Neuronal stem cell (in vitro differentiated cells): ENCODE results near the gene SLIT3.

Experiments
- DNase-seq: peaks from one replicate; pipeline ENCODE4 v3.0.0-alpha.2; 2013; ENCODE audit warnings: low spot score
- H2AFZ ChIP-seq: one replicate; pipeline ENCODE4 v1.6.1; 2013; ENCODE audit warnings: mild to moderate bottlenecking, low read length, inconsistent platforms
- H2AK5ac ChIP-seq: 2 replicates; pipeline ENCODE4 v1.6.1; 2013; ENCODE audit warnings: low read depth, mild to moderate bottlenecking, inconsistent platforms, low read length, moderate library complexity, mixed read lengths
- H2BK120ac ChIP-seq: 2 replicates; pipeline ENCODE4 v1.6.1; 2013; ENCODE audit warnings: low read depth, mild to moderate bottlenecking, inconsistent platforms, low read length, moderate library complexity, mixed read lengths
- H2BK12ac ChIP-seq: one replicate; pipeline ENCODE4 v1.6.1; 2013; ENCODE audit warnings: low read length, inconsistent platforms
- H2BK15ac ChIP-seq: 2 replicates; pipeline ENCODE4 v1.6.1; 2013; ENCODE audit warnings: mild to moderate bottlenecking, low read length, inconsistent platforms, mixed read lengths
- H2BK5ac ChIP-seq: one replicate; pipeline ENCODE4 v1.6.1; 2013; ENCODE audit warnings: inconsistent platforms, mild to moderate bottlenecking, low read length, moderate library complexity
- H3K14ac ChIP-seq: one replicate; pipeline ENCODE4 v1.6.1; 2013; ENCODE audit warnings: low read length, inconsistent platforms
- H3K18ac ChIP-seq: 2 replicates; pipeline ENCODE4 v1.6.1; 2013; ENCODE audit warnings: low read length, inconsistent platforms
- H3K23ac ChIP-seq: 2 replicates; pipeline ENCODE4 v1.6.1; 2013; ENCODE audit warnings: low read depth, mild to moderate bottlenecking, mixed read lengths, low read length, inconsistent platforms; ENCODE audit not compliant: poor library complexity
- H3K27ac ChIP-seq: replicated peaks from 3 replicates; pipeline ENCODE4 v1.5.1; 2013; ENCODE audit warnings: low read length, inconsistent platforms
- H3K27me3 ChIP-seq, 3 experiments: 2 replicates each; pipeline ENCODE4 v1.6.1; 2013; ENCODE audit warnings: low read length in 3 of 3, mild to moderate bottlenecking in 2 of 3, inconsistent platforms in 1 of 3, low read depth in 1 of 3, mixed read lengths in 1 of 3, moderate library complexity in 1 of 3; ENCODE audit not compliant: control insufficient read depth in 3 of 3, insufficient read depth in 3 of 3
- H3K36me3 ChIP-seq, 2 donors: replicated peaks in 1 of 2; 2 replicates each; pipeline ENCODE4 v1.6.1; 2013; ENCODE audit warnings: low read length in 2 of 2; ENCODE audit not compliant: control insufficient read depth in 2 of 2, insufficient read depth in 2 of 2
- H3K4ac ChIP-seq: 2 replicates; pipeline ENCODE4 v1.6.1; 2013; ENCODE audit warnings: inconsistent platforms, mild to moderate bottlenecking, low read length, moderate library complexity
- H3K4me1 ChIP-seq, 2 donors: 1 replicate in 1 of 2; 2 replicates in 1 of 2; pipeline ENCODE4 v1.6.1; 2013; ENCODE audit warnings: low read length in 2 of 2, low read depth in 1 of 2; ENCODE audit not compliant: control insufficient read depth in 2 of 2, insufficient read depth in 1 of 2
- H3K4me2 ChIP-seq: one replicate; pipeline ENCODE4 v1.6.1; 2013; ENCODE audit warnings: mild to moderate bottlenecking, low read length, inconsistent platforms; ENCODE audit not compliant: insufficient read depth, poor library complexity, severe bottlenecking
- H3K4me3 ChIP-seq, 2 donors: 2 replicates each; pipeline ENCODE4 v1.5.1; 2013; ENCODE audit warnings: low read length in 2 of 2, mild to moderate bottlenecking in 2 of 2, inconsistent platforms in 1 of 2, moderate library complexity in 1 of 2
- H3K79me1 ChIP-seq: one replicate; pipeline ENCODE4 v1.6.1; 2013; ENCODE audit warnings: low read depth, mild to moderate bottlenecking, inconsistent platforms, low read length, moderate library complexity
- H3K9ac ChIP-seq: one replicate; pipeline ENCODE4 v1.6.1; 2013; ENCODE audit warnings: mild to moderate bottlenecking, low read depth, low read length, inconsistent platforms; ENCODE audit not compliant: poor library complexity
- H3K9me3 ChIP-seq, 2 donors: replicated peaks in 1 of 2; 2 replicates each; pipeline versions ENCODE3 to v1.6.1; 2013; ENCODE audit warnings: low read length in 2 of 2, mild to moderate bottlenecking in 2 of 2, inconsistent platforms in 1 of 2, low read depth in 1 of 2, mixed read lengths in 1 of 2, moderate library complexity in 1 of 2; ENCODE audit not compliant: control insufficient read depth in 2 of 2, insufficient read depth in 1 of 2
- H4K8ac ChIP-seq: one replicate; pipeline ENCODE4 v1.6.1; 2013; ENCODE audit warnings: low read depth, mild to moderate bottlenecking, inconsistent platforms, low read length, moderate library complexity
- H4K91ac ChIP-seq: one replicate; pipeline ENCODE4 v1.6.1; 2013; ENCODE audit warnings: low read length, low read depth, mild to moderate bottlenecking, inconsistent platforms; ENCODE audit not compliant: poor library complexity
- WGBS, 2 donors: extraction: QIAGEN DNeasy Blood & Tissue Kit; methylation state at CpG; one replicate each; pipeline ENCODE4 v1.1.7; 2013; ENCODE audit warnings: missing lambda C conversion rate in 2 of 2, mixed read lengths in 1 of 2; ENCODE audit not compliant: insufficient read length in 2 of 2, insufficient replicate concordance in 1 of 2; ENCODE audit errors: extremely low coverage in 2 of 2; 5-methylcytosine and 5-hydroxymethylcytosine counted together

The SLIT3 gene

DNA sequence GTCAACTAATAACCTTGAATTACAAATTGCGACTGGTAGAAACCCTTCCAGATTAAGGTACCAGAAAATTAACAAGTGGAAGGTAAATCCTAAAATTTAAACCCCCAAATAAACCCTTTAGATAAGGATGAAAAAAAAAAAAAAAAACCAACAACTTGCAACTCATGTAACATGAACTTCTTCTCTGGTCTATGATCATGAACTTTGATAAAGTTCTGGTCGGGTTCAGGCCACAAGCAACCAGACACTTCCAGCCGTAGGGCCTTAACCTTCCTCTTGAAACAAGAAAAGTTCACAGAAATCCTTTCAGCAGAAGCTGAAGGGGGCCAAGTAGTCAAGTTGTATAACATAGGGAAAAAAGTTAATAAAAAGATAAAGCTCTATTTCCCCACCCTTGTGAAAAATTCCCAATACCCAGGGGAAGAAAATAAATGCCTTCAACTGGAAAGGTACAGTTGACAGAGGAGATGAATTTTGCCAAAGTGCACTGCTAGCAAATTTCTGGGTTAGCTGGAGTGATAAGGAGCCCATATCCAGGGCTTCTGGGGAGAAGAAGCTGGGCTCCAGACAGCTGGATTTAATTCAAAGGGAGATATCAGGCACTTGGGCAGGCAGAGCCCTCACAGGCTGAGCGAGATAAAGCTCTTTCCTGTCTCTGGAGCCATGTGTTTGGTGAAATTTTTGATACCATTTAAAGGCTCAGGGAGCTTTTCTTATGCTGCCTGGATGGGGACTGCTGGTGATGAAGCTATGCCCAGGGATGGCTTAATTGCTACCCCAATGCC, 487.6 kb downstream of the SLIT3 start:
- no peak overlapping the region for H3K4me3 ChIP-seq
- no CpG with 5 or more reads among the region's 4 CpGs for WGBS, 2 donors
- no peak overlapping the region for H3K23ac ChIP-seq
- no peak for DNase-seq
- no peak overlapping the region for H2AFZ ChIP-seq
- H3K9ac ChIP-seq: no peak overlapping the region
- H3K36me3 ChIP-seq: no peaks in the 10 kb centered on the region
- no peaks in the 10 kb centered on the region for H3K9me3 ChIP-seq
- H3K14ac ChIP-seq: no peak overlapping the region
- no peak overlapping the region for H3K27ac ChIP-seq
- no peak overlapping the region for H3K18ac ChIP-seq
- no peak overlapping the region for H4K91ac ChIP-seq
- no peak overlapping the region for H3K4me2 ChIP-seq
- H3K4me1 ChIP-seq: peaks cover 0 to 7% of the 10 kb centered on the region in 2 donors
- H2BK12ac ChIP-seq: no peak overlapping the region
- no peak overlapping the region for H4K8ac ChIP-seq
- H3K79me1 ChIP-seq: no peaks in the 10 kb centered on the region
- H2BK5ac ChIP-seq: no peak overlapping the region
- H2AK5ac ChIP-seq: no peak overlapping the region
- no peak overlapping the region for H3K4ac ChIP-seq
- H2BK120ac ChIP-seq: no peak overlapping the region
- H3K27me3 ChIP-seq: no peaks in the 10 kb centered on the region
- H2BK15ac ChIP-seq: no peak overlapping the region

- no CpG with 5 or more reads among the region's 4 CpGs for WGBS, 2 donors
- H3K23ac ChIP-seq: no peak overlapping the region
- H3K14ac ChIP-seq: no peak overlapping the region
- H2BK12ac ChIP-seq: no peak overlapping the region
- H3K27ac ChIP-seq: no peak overlapping the region
- no peak overlapping the region for H4K8ac ChIP-seq
- H3K9ac ChIP-seq: no peak overlapping the region
- H2BK5ac ChIP-seq: no peak overlapping the region
- H3K18ac ChIP-seq: no peak overlapping the region
- H4K91ac ChIP-seq: no peak overlapping the region
- DNase-seq: no peak
- H3K4me3 ChIP-seq: no peak overlapping the region
- no peak overlapping the region for H3K4ac ChIP-seq
- H3K79me1 ChIP-seq: no peaks in the 10 kb centered on the region
- no peak overlapping the region for H2AK5ac ChIP-seq
- no peaks in the 10 kb centered on the region for H3K9me3 ChIP-seq
- H2BK15ac ChIP-seq: no peak overlapping the region
- H2AFZ ChIP-seq: no peak overlapping the region
- H3K4me2 ChIP-seq: no peak overlapping the region
- no peaks in the 10 kb centered on the region for H3K36me3 ChIP-seq
- H3K27me3 ChIP-seq: no peaks in the 10 kb centered on the region
- no peak overlapping the region for H2BK120ac ChIP-seq
- no peaks in the 10 kb centered on the region for H3K4me1 ChIP-seq
Observed at GRCh38 chr5:168810641-168811040, 490.3 kb downstream of the SLIT3 start.

- Histone ChIP-seq H3K4me1 (peaks cover 4% of the 10 kb centered on the region in 2 donors), H3K14ac (no peak overlapping the region), H3K9me3 (no peaks in the 10 kb centered on the region), H2BK120ac (no peak overlapping the region), H3K4ac (no peak overlapping the region), H3K4me3 (no peak overlapping the region), H3K27me3 (no peaks in the 10 kb centered on the region), H4K91ac (no peak overlapping the region), H3K18ac (no peak overlapping the region), H3K4me2 (no peak overlapping the region), H3K79me1 (no peaks in the 10 kb centered on the region), H2BK12ac (no peak overlapping the region), H2AK5ac (no peak overlapping the region), H2AFZ (no peak overlapping the region), H3K36me3 (no peaks in the 10 kb centered on the region), H3K23ac (no peak overlapping the region), H3K27ac (no peak overlapping the region), H2BK5ac (no peak overlapping the region), H4K8ac (no peak overlapping the region), H2BK15ac (no peak overlapping the region), H3K9ac (no peak overlapping the region)
- no CpG with 5 or more reads among the region's 7 CpGs for WGBS, 2 donors
- no peak for DNase-seq
Observed at GRCh38 chr5:168809218-168809617, 491.7 kb downstream of the SLIT3 start.

DNA sequence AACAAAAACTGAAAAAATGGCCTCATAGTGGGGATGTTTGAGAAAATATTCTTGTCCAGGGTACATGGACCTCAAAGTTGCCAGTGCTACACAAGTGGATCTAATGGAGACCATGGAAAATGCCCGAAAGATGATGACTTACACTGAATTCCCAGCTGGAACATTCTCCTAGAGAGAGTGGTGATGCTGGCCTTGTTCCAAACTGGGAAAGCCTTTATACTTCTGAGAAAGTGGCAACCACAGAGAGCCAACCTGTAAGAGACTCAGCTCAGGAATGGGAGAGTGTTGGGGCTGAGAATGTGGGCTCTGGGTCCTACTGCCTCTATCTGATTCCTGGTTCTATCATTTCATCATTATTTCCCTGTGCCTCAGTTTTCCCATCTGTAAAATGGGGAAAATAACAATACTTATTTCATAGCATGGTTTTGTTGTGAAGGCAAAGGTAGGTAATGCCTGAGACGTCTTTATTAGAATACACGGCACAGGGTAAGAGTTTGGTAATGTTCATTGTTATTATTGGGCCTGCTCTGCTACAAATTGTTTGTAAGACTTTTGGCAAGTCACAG, 492.8 kb downstream of the SLIT3 start:
- WGBS, 2 donors: no CpG with 5 or more reads among the region's 3 CpGs
- no peak overlapping the region for H2BK120ac ChIP-seq
- no peak overlapping the region for H3K27ac ChIP-seq
- H3K14ac ChIP-seq: no peak overlapping the region
- no peak overlapping the region for H4K8ac ChIP-seq
- no peaks in the 10 kb centered on the region for H3K79me1 ChIP-seq
- H4K91ac ChIP-seq: no peak overlapping the region
- no peak for DNase-seq
- H3K4me3 ChIP-seq: no peak overlapping the region
- H2AFZ ChIP-seq: no peak overlapping the region
- H3K4ac ChIP-seq: no peak overlapping the region
- H3K27me3 ChIP-seq: no peaks in the 10 kb centered on the region
- H3K9me3 ChIP-seq: no peaks in the 10 kb centered on the region
- no peak overlapping the region for H3K4me2 ChIP-seq
- no peak overlapping the region for H2BK15ac ChIP-seq
- H3K18ac ChIP-seq: no peak overlapping the region
- H2AK5ac ChIP-seq: no peak overlapping the region
- no peak overlapping the region for H2BK5ac ChIP-seq
- no peaks in the 10 kb centered on the region for H3K36me3 ChIP-seq
- H3K4me1 ChIP-seq: peaks cover 4% of the 10 kb centered on the region in 2 donors
- H3K9ac ChIP-seq: no peak overlapping the region
- no peak overlapping the region for H3K23ac ChIP-seq
- H2BK12ac ChIP-seq: no peak overlapping the region
